Neural cell (in vitro differentiated cells): ENCODE results near the gene MYBPC3. TPM values are rescaled to one million over a fixed set of nuclear protein-coding genes. Genes with fewer than 3 reads are reported as not detected.

ENCODE experiments used
- H2AFZ ChIP-seq: fragments of 200-600, 300-800 bp; sonication (generic), shearing (Covaris generic); 2 replicates; pipeline ENCODE4 v1.6.0; 2014; ENCODE audit warnings: low read depth, mild to moderate bottlenecking, antibody characterized with exemption, low read length, moderate library complexity
- H3F3A ChIP-seq: fragments of 200-600 bp; shearing (Covaris generic); 2 replicates; pipeline ENCODE4 v1.6.1; 2016; ENCODE audit warnings: mild to moderate bottlenecking, moderate library complexity, mixed read lengths, antibody characterized with exemption, low read length; ENCODE audit not compliant: insufficient read depth, poor library complexity, severe bottlenecking
- H3K27ac ChIP-seq: fragments of 200-600, 300-800 bp; sonication (generic), shearing (Covaris generic); 2 replicates; pipeline ENCODE4 v1.5.1; 2014; ENCODE audit warnings: mild to moderate bottlenecking, low read length, moderate library complexity
- H3K27me3 ChIP-seq: fragments of 300-800, 200-600 bp; sonication (generic), shearing (Covaris generic); 2 replicates; pipeline ENCODE4 v1.6.0; 2014; ENCODE audit warnings: mild to moderate bottlenecking, low read depth, low read length, moderate library complexity; ENCODE audit not compliant: insufficient read depth
- H3K36me3 ChIP-seq: fragments of 300-800, 200-600 bp; sonication (generic), shearing (Covaris generic); 2 replicates; pipeline ENCODE4 v1.5.1; 2014; ENCODE audit warnings: mild to moderate bottlenecking, antibody characterized with exemption, low read length, moderate library complexity; ENCODE audit not compliant: insufficient read depth
- H3K4me2 ChIP-seq: fragments of 300-800, 200-600 bp; sonication (generic), shearing (Covaris generic); 2 replicates; pipeline ENCODE4 v1.6.0; 2014; ENCODE audit warnings: mild to moderate bottlenecking, low read length
- H3K4me3 ChIP-seq: fragments of 300-800, 200-600 bp; sonication (generic), shearing (Covaris generic); 2 replicates; pipeline ENCODE4 v1.5.1; 2014; ENCODE audit warnings: mild to moderate bottlenecking, low read length, moderate library complexity
- H3K79me2 ChIP-seq: fragments of 200-600 bp; shearing (Covaris generic); replicated peaks from 2 replicates; pipeline ENCODE4 v1.6.0; 2014; ENCODE audit warnings: mild to moderate bottlenecking, low read length, moderate library complexity; ENCODE audit not compliant: insufficient read depth
- H3K9ac ChIP-seq: fragments of 300-800, 200-600 bp; sonication (generic), shearing (Covaris generic); 2 replicates; pipeline ENCODE4 v1.6.1; 2016; ENCODE audit warnings: mild to moderate bottlenecking, low read length, mixed read lengths
- H3K9me2 ChIP-seq: fragments of 200-600 bp; shearing (Covaris generic); 2 replicates; pipeline ENCODE4 v1.6.1; 2016; ENCODE audit warnings: mild to moderate bottlenecking, low read length, mixed read lengths; ENCODE audit not compliant: insufficient read depth
- H3K9me3 ChIP-seq: fragments of 200-600, 300-800 bp; sonication (generic), shearing (Covaris generic); 2 replicates; pipeline ENCODE4 v1.6.1; 2016; ENCODE audit warnings: mild to moderate bottlenecking, mixed run types, low read length, moderate library complexity, mixed read lengths
- H4K20me1 ChIP-seq: fragments of 200-600 bp; shearing (Covaris generic); 2 replicates; pipeline ENCODE4 v1.6.1; 2016; ENCODE audit warnings: mild to moderate bottlenecking, mixed run types; ENCODE audit not compliant: insufficient read depth
- EP300 ChIP-seq: fragments of 450-650 bp; conservative IDR thresholded peaks from 2 replicates; pipeline ENCODE4 v1.6.1; 2014; ENCODE audit warnings: antibody characterized with exemption, mild to moderate bottlenecking, moderate library complexity; ENCODE audit not compliant: poor library complexity, severe bottlenecking
- EZH2 ChIP-seq: fragments of 200-600, 300-800 bp; shearing (Covaris generic), sonication (generic); IDR thresholded peaks from 2 replicates; pipeline ENCODE4 v1.6.1; 2014; ENCODE audit warnings: antibody characterized with exemption, low read length, borderline replicate concordance, mild to moderate bottlenecking; ENCODE audit not compliant: insufficient read depth, poor library complexity, severe bottlenecking
- RAD21 ChIP-seq: fragments of 450-650 bp; conservative IDR thresholded peaks from 2 replicates; pipeline ENCODE4 v1.6.1; 2014; ENCODE audit warnings: antibody characterized with exemption, mild to moderate bottlenecking, moderate library complexity
- SMC3 ChIP-seq: fragments of 450-650 bp; conservative IDR thresholded peaks from 2 replicates; pipeline ENCODE4 v1.6.1; 2014; ENCODE audit warnings: antibody characterized with exemption, mild to moderate bottlenecking, moderate library complexity; ENCODE audit not compliant: poor library complexity
- TAF1 ChIP-seq: IDR thresholded peaks from 2 replicates; pipeline ENCODE4 v1.6.1; 2012; ENCODE audit warnings: low read depth
- polyA plus RNA-seq: library from polyadenylated mRNA; depleted of rRNA; stranded (reverse); fragments of >200 nt; gene quantifications from 2 replicates; pipeline ENCODE4 v1.2.3, GENCODE V29; 2014
- TF ChIP-seq, protein P1 (sequence below): IDR thresholded peaks from 2 replicates; pipeline ENCODE4 v1.6.1; 2012; ENCODE audit warnings: borderline replicate concordance

The MYBPC3 gene
- polyA plus RNA-seq, 1 donor from 2014 or later: not detected

GRCh38 chr11:47398011-47398410 lies 45.5 kb upstream of the MYBPC3 start:
- H3K9me2 ChIP-seq: no peaks in the 10 kb centered on the region
- H3K4me2 ChIP-seq: no peak overlapping the region
- TF ChIP-seq, protein P1, sequence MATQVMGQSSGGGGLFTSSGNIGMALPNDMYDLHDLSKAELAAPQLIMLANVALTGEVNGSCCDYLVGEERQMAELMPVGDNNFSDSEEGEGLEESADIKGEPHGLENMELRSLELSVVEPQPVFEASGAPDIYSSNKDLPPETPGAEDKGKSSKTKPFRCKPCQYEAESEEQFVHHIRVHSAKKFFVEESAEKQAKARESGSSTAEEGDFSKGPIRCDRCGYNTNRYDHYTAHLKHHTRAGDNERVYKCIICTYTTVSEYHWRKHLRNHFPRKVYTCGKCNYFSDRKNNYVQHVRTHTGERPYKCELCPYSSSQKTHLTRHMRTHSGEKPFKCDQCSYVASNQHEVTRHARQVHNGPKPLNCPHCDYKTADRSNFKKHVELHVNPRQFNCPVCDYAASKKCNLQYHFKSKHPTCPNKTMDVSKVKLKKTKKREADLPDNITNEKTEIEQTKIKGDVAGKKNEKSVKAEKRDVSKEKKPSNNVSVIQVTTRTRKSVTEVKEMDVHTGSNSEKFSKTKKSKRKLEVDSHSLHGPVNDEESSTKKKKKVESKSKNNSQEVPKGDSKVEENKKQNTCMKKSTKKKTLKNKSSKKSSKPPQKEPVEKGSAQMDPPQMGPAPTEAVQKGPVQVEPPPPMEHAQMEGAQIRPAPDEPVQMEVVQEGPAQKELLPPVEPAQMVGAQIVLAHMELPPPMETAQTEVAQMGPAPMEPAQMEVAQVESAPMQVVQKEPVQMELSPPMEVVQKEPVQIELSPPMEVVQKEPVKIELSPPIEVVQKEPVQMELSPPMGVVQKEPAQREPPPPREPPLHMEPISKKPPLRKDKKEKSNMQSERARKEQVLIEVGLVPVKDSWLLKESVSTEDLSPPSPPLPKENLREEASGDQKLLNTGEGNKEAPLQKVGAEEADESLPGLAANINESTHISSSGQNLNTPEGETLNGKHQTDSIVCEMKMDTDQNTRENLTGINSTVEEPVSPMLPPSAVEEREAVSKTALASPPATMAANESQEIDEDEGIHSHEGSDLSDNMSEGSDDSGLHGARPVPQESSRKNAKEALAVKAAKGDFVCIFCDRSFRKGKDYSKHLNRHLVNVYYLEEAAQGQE: no peak
- no peak for TF ChIP-seq SMC3

GRCh38 chr11:47396049-47396320 lies 43.5 kb upstream of the MYBPC3 start:
- Histone ChIP-seq H3K36me3 (no peaks in the 10 kb centered on the region), H3K27ac (no peak overlapping the region)
- no peak for TF ChIP-seq RAD21
- no peak for TF ChIP-seq TAF1
- TF ChIP-seq EZH2: no peak
- TF ChIP-seq EP300: no peak
- TF ChIP-seq, protein P1: no peak

More at GRCh38 chr11:47398011-47398410, 45.5 kb upstream of the MYBPC3 start:
- Histone ChIP-seq H3F3A (no peaks in the 10 kb centered on the region), H3K36me3 (no peaks in the 10 kb centered on the region), H3K4me3 (no peak overlapping the region), H4K20me1 (no peaks in the 10 kb centered on the region), H2AFZ (no peak overlapping the region), H3K9me3 (no peaks in the 10 kb centered on the region), H3K27ac (no peak overlapping the region), H3K27me3 (no peaks in the 10 kb centered on the region), H3K79me2 (no peaks in the 10 kb centered on the region), H3K9ac (no peak overlapping the region)

More at GRCh38 chr11:47396049-47396320, 43.5 kb upstream of the MYBPC3 start:
- no peak overlapping the region for H3K9ac ChIP-seq
- no peak overlapping the region for H3K4me3 ChIP-seq
- H3F3A ChIP-seq: no peaks in the 10 kb centered on the region
- H3K9me3 ChIP-seq: no peaks in the 10 kb centered on the region
- H3K27me3 ChIP-seq: no peaks in the 10 kb centered on the region
- H3K9me2 ChIP-seq: no peaks in the 10 kb centered on the region
- no peak overlapping the region for H2AFZ ChIP-seq
- no peaks in the 10 kb centered on the region for H3K79me2 ChIP-seq
- H3K4me2 ChIP-seq: no peak overlapping the region
- no peaks in the 10 kb centered on the region for H4K20me1 ChIP-seq
